Smooth muscle cell (in vitro differentiated cells): ENCODE measurements around the gene BCAS1. TPM values are rescaled to one million over a fixed set of nuclear protein-coding genes. Genes with fewer than 3 reads are reported as not detected.

ENCODE experiments used
- DNase-seq: peaks from one replicate; lab custom pipeline; 2025; ENCODE audit not compliant: unreplicated experiment; lab: John Stamatoyannopoulos, UW
- H2AFZ ChIP-seq: fragments of 200-600 bp; sonication (generic); 2 replicates; pipeline ENCODE4 v1.6.0; 2016; ENCODE audit warnings: antibody characterized with exemption, low read depth, mild to moderate bottlenecking
- H3F3A ChIP-seq: fragments of 200-600 bp; sonication (generic); 2 replicates; pipeline ENCODE4 v1.6.0; 2017; ENCODE audit warnings: antibody characterized with exemption, low read depth
- H3K27ac ChIP-seq: fragments of 200-600 bp; sonication (generic); 2 replicates; pipeline ENCODE4 v1.5.1; 2016; ENCODE audit warnings: low read depth, mild to moderate bottlenecking
- H3K27me3 ChIP-seq: fragments of 200-600 bp; sonication (generic); 2 replicates; pipeline ENCODE4 v1.6.1; 2016; ENCODE audit warnings: low read depth, mild to moderate bottlenecking
- H3K36me3 ChIP-seq: fragments of 200-600 bp; sonication (generic); 2 replicates; pipeline ENCODE4 v1.5.1; 2016; ENCODE audit warnings: low read depth
- H3K4me1 ChIP-seq: fragments of 200-600 bp; sonication (generic); 2 replicates; pipeline ENCODE4 v1.5.1; 2016; ENCODE audit warnings: low read depth
- H3K4me2 ChIP-seq: fragments of 200-600 bp; sonication (generic); 2 replicates; pipeline ENCODE4 v1.6.0; 2016; ENCODE audit warnings: mild to moderate bottlenecking
- H3K4me3 ChIP-seq: fragments of 200-600 bp; sonication (generic); 2 replicates; pipeline ENCODE4 v1.5.1; 2016; ENCODE audit warnings: mild to moderate bottlenecking
- H3K79me2 ChIP-seq: fragments of 200-600 bp; sonication (generic); 2 replicates; pipeline ENCODE4 v1.6.0; 2016; ENCODE audit warnings: low read depth, mild to moderate bottlenecking
- H3K9ac ChIP-seq: fragments of 200-600 bp; sonication (generic); 2 replicates; pipeline ENCODE4 v1.6.0; 2016; ENCODE audit warnings: low read depth
- H3K9me3 ChIP-seq: fragments of 200-600 bp; sonication (generic); replicated peaks from 2 replicates; pipeline ENCODE4 v1.5.1; 2016; ENCODE audit warnings: low read depth
- H4K20me1 ChIP-seq: fragments of 200-600 bp; sonication (generic); 2 replicates; pipeline ENCODE4 v1.6.0; 2016; ENCODE audit warnings: low read depth
- WGBS: methylation state at CpG from one replicate; pipeline ENCODE4 v1.1.7; 2016; ENCODE audit warnings: low lambda C conversion rate; 5-methylcytosine and 5-hydroxymethylcytosine counted together
- polyA plus RNA-seq: library from polyadenylated mRNA; unstranded; fragments of >200 nt; fragmentation: Nextera tagmentation; extraction: Ambion mirVana; gene quantifications from 2 replicates; pipeline ENCODE4 v1.2.1, GENCODE V29; 2016
- total RNA-seq: library from RNA; depleted of rRNA; stranded (reverse); fragments of >200 nt; gene quantifications from 2 replicates; pipeline ENCODE4 v1.2.3, GENCODE V29; 2014
- TF ChIP-seq, protein P1 (sequence below): fragments of 200-600 bp; sonication (generic); IDR thresholded peaks from 2 replicates; pipeline ENCODE4 v1.5.1; 2017; ENCODE audit warnings: borderline replicate concordance, mild to moderate bottlenecking, antibody characterized with exemption; ENCODE audit not compliant: insufficient read depth, poor library complexity, severe bottlenecking

Gene BCAS1
- total and polyA plus RNA-seq, 2 experiments from 2014 or later, result 0.09 to 0.15 TPM

DNA sequence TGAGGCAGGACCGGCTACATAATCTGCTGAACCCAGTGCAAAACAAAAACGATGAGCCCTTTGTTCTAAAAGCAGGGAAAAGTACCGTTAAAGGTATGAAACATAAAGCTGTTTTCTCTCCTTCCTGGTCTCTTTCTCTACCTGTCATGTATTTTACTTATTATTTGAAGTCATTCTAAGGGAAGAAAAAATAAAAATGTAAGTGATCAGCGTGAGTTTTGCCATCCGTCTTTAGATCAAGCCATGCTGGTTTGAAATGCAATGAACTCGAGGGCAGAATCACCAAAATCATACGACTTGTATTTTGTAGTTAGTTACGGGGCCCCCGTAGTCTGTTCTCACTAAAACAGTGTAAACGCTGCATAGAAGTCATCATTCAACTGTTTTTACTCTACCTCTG, 2.9 kb upstream of the BCAS1 start:
- Histone ChIP-seq H3K4me1 (no peaks in the 10 kb centered on the region), H3K9ac (no peak overlapping the region), H3K27me3 (no peaks in the 10 kb centered on the region), H3K36me3 (no peaks in the 10 kb centered on the region), H3K4me2 (no peak overlapping the region), H3K4me3 (no peak overlapping the region), H3K9me3 (no peaks in the 10 kb centered on the region), H2AFZ (no peak overlapping the region), H3K27ac (no peak overlapping the region), H4K20me1 (no peaks in the 10 kb centered on the region), H3F3A (no peaks in the 10 kb centered on the region), H3K79me2 (no peaks in the 10 kb centered on the region)
- no peak for DNase-seq
- TF ChIP-seq, protein P1, sequence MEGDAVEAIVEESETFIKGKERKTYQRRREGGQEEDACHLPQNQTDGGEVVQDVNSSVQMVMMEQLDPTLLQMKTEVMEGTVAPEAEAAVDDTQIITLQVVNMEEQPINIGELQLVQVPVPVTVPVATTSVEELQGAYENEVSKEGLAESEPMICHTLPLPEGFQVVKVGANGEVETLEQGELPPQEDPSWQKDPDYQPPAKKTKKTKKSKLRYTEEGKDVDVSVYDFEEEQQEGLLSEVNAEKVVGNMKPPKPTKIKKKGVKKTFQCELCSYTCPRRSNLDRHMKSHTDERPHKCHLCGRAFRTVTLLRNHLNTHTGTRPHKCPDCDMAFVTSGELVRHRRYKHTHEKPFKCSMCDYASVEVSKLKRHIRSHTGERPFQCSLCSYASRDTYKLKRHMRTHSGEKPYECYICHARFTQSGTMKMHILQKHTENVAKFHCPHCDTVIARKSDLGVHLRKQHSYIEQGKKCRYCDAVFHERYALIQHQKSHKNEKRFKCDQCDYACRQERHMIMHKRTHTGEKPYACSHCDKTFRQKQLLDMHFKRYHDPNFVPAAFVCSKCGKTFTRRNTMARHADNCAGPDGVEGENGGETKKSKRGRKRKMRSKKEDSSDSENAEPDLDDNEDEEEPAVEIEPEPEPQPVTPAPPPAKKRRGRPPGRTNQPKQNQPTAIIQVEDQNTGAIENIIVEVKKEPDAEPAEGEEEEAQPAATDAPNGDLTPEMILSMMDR, result no peak
- WGBS, result 81% methylated on average over 10 of the region's 10 CpGs

GRCh38 chr20:54069501-54069971, 858 bp downstream of the BCAS1 start:
- H3K9me3 ChIP-seq, result no peaks in the 10 kb centered on the region
- H3K79me2 ChIP-seq, result no peaks in the 10 kb centered on the region
- TF ChIP-seq, protein P1, result no peak
- H3F3A ChIP-seq, result no peaks in the 10 kb centered on the region
- no peaks in the 10 kb centered on the region for H3K36me3 ChIP-seq
- no peak overlapping the region for H2AFZ ChIP-seq
- H4K20me1 ChIP-seq, result no peaks in the 10 kb centered on the region
- WGBS, result 55% methylated on average over 9 of the region's 9 CpGs
- H3K27me3 ChIP-seq, result no peaks in the 10 kb centered on the region
- H3K4me1 ChIP-seq, result no peaks in the 10 kb centered on the region
- H3K4me2 ChIP-seq, result no peak overlapping the region
- DNase-seq, result no peak
- H3K27ac ChIP-seq, result peak overlapping the region; percentile 57
- H3K9ac ChIP-seq, result no peak overlapping the region
- no peak overlapping the region for H3K4me3 ChIP-seq

GRCh38 chr20:54068966-54069365, 1.4 kb downstream of the BCAS1 start:
- Histone ChIP-seq H3K4me3 (no peak overlapping the region), H2AFZ (no peak overlapping the region), H3K27me3 (no peaks in the 10 kb centered on the region), H3F3A (no peaks in the 10 kb centered on the region), H3K4me2 (no peak overlapping the region), H3K4me1 (no peaks in the 10 kb centered on the region), H3K36me3 (no peaks in the 10 kb centered on the region), H3K9ac (no peak overlapping the region), H3K27ac (peak overlapping the region; percentile 57), H3K9me3 (no peaks in the 10 kb centered on the region), H3K79me2 (no peaks in the 10 kb centered on the region), H4K20me1 (no peaks in the 10 kb centered on the region)
- TF ChIP-seq, protein P1, result no peak
- 95% methylated on average over 5 of the region's 5 CpGs for WGBS
- DNase-seq, result no peak

GRCh38 chr20:54068495-54068894, 1.9 kb downstream of the BCAS1 start:
- no peak overlapping the region for H3K9ac ChIP-seq
- TF ChIP-seq, protein P1, result no peak
- H3K9me3 ChIP-seq, result no peaks in the 10 kb centered on the region
- H2AFZ ChIP-seq, result no peak overlapping the region
- no peak overlapping the region for H3K4me2 ChIP-seq
- no peak for DNase-seq
- no peaks in the 10 kb centered on the region for H3F3A ChIP-seq
- WGBS, result 72% methylated on average over 5 of the region's 5 CpGs
- no peak overlapping the region for H3K27ac ChIP-seq
- H3K4me3 ChIP-seq, result no peak overlapping the region
- no peaks in the 10 kb centered on the region for H3K79me2 ChIP-seq
- no peaks in the 10 kb centered on the region for H3K36me3 ChIP-seq
- H4K20me1 ChIP-seq, result no peaks in the 10 kb centered on the region
- no peaks in the 10 kb centered on the region for H3K4me1 ChIP-seq
- H3K27me3 ChIP-seq, result no peaks in the 10 kb centered on the region
